ENCODE data around the gene SNRPD3.

SNRPD3 gene

GRCh38 chr22:24571266-24571665 is 15.5 kb downstream of the SNRPD3 start:
- no peak for DNase-seq

DNA sequence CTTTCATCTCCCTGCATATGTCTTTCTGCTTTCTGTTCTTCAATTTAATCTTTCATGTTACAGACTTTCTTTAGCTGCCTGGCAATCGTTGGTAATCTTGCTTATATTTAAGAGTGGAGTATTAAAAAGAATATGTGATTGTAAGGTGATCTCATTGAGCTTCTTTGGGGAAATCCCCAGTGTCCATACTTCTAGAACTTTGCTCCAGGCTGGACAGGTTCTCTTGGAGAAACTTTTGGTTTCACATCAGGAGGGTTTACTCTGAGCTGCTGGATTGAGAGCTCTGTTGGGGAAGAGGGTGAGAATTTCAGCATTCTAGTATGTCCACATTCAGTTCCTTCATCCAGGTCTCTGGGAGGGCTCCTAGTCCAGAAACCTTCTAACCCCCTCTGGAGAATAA is 21.0 kb downstream of the SNRPD3 start:
- no peak for DNase-seq

DNA sequence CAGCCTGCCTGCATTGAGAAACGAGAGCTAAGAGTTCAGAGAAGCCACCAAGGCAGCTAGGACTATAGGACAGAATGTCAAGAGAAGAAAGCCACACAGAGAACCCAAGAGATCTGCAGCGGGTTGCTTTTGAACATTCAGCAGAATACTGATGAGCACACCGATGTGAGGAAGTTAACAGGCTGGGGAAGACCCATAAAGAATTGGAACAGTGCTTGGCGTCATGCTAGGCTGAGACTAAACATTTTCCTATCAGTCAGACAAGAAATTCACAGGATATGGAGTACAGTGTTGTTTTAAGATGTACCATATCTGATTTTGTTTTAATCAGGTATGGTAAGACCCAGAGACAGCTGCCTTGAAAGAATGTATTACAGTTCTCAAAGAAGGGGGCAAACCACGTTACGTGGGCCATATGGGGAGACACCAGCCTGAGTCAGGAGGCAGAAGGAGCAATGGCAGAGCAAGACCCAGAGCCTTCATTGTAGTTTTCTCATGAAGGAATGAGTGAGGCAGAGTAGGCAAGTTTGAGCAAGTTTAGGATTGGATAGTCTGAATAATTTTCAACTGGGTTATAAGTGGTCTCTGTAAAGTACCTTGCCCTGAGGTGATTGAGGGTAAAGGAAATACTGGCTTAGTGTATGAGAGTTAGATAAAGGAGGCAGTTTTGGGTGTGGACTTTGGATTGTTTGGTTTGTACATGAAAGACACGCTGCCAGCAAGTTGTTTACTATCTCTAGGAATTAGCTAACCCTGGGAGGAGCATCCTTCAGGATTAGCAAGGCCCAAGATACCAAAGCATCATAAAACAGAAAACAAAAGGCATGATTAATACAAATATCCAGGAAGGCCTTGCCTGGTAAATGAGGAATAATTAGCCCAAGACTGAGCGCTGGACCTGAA is 22.8 kb downstream of the SNRPD3 start:
- no peak for DNase-seq

DNA sequence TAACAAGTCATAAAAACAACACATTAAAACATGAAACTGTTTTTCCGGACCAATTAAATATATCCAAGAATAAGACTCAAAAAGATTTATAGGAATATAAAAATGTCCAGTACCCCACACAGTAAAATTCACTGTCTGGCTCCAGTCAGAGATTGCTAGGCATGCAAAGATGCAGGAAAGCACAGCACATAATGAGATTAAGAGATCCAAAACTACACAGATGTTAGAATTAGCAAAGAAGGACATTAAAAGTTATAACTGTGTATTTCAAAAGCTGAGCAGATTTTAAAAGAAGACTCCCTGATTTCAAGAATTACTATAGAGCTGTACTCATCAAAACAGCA is 23.4 kb downstream of the SNRPD3 start:
- DNase-seq, result no peak

DNA sequence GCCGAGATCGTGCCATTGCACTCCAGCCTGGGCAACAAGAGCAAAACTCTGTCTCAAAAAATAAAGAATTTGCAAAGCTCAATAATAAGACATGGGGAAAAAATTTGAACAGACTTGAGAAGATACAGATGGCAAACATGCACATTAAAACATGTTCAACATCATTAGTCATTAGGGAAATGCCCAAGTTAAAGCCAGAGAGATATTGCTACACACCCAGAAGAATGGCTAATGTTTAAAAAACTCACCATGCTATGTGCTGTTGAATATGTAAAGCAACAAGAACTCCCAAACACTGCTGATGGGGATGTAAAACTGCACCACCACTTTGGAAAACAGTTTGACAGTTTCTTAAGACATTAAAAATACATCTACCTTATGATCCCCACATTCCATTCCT is 24.5 kb downstream of the SNRPD3 start:
- DNase-seq, result no peak

DNA sequence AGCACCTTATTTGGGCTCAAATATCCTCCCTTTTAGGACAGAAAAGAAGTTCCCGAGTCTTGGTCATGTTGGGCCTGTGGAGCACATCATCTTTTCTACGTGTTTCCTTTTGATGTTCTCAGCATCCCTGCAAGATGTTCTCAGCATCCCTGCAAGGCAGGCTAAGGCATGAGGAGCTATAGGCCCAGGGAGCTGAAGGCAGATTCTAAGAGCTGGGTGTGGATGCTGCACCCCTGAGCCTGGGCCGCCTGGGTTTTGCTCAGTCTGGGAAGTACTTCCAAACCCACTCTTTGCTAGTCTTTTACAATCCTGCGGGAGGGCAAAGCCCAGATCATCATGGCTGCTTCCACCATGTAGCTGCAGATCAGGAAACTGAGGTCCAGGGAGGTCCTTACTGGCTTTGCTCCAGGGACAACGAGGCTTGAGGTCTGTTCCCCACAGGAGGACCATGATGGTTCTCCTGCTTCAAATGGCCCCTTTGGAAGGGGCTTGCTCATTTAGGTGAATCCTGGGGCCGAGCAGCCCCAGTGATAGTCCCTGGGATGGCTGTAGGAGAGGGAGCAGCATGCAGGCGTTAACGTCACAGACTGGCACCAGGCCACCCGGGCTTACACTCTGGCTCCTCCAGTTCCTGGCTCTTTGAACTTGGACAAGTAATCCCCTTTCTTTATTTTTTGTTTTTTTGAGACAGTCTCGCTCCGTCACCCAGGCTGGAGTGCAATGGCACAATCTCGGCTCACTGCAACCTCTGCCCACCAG is 26.4 kb downstream of the SNRPD3 start:
- no peak for DNase-seq

DNA sequence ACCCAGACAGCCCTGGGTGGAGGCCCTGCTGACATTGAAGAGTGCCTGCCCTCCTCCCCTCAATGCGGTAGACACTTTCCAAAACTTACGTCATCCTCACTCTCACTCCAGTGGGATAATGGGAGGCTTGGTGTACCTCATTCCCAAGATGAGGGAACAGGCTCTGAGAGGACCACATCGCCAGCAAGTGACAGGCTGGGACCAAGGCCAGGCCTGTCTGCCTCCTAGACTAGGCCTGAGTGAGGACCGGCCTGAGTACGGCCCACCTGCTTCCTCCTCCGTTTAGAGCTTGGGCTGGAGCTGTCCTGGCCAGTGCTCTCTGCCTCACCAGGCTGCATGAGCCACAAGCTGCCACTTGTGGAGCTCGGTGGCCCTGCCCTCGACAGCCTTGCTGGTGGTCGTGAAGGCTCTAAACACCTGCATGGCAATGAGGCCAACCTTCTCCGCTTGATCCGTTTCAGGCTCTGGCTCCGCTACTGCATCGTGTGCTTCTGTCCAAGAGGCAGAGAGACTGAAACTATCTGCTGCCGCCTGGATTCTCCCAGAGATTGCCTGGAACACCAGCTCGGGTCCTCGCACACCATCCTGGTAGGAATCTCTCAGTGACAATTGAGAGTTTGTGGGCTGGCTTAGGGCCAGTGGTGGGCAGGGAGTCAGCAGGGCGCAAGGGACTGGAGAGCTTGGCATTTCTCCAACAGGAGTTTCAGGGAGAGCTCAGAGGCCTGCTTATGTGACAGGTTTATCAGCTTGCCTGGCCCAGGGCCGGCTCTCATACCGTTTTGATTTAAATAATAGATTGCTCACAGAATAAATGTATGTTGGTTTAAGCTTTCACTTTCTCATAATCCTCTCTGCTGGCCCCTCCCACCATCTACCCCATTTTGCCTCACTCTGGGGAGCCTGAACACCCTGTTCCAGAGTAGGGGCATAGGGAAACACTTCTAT is 27.7 kb downstream of the SNRPD3 start:
- DNase-seq, result no peak

GRCh38 chr22:24584166-24584790 is 28.5 kb downstream of the SNRPD3 start:
- DNase-seq, result no peak

- no peak for DNase-seq
These were observed 29.1 kb downstream of the SNRPD3 start for GRCh38 chr22:24584871-24585411.

DNA sequence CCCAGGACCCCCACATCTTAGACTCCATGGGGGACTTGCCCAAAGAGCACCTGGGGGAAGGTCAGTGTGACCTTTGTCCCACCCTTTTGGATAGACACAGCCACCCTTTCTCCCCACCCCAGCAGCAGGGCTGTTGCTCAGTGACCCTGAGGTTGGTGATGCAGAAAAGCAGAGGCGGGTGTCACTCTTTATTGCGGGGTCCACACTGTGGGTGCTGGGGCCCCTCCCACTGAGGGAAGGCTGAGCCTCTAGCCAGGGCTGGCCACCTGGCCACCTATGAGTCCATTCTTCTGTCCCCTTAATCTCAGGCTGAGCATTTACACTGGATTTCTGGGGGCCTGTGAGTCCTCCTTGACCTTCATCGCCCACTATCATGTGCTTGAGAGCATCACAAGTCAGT is 29.7 kb downstream of the SNRPD3 start:
- no peak for DNase-seq

DNA sequence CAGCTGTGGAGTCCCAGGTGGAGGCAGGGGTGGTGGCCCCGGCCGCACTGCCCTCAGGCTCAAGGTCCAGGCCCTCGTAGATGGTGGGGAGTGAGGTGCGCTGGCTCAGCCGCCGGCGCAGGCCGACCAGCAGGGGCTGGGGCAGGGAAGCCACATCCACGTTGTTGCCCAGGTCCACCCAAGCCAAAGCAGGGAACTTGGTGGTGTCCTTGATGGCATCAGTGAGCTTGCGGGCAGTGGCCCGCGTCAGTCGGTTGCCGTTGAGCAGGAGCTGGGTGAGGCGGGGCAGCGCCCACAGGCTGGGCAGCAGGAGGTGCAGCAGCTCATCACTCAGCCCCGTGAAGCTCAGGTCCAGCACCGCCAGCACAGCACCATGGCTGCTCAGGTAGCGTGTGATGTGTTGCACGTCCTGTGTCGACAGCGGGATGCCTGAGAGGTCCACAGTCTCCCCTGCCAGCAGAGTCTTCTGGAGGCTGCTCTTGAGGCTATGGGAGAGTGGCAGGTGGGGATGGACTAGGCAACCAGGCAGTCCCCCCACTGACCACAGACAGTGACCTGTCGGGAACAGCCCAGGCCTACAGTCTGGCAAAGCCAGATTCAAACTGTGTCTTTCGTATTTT is 30.2 kb downstream of the SNRPD3 start:
- DNase-seq, result no peak

GRCh38 chr22:24587251-24587650 is 31.5 kb downstream of the SNRPD3 start:
- no peak for DNase-seq

DNA sequence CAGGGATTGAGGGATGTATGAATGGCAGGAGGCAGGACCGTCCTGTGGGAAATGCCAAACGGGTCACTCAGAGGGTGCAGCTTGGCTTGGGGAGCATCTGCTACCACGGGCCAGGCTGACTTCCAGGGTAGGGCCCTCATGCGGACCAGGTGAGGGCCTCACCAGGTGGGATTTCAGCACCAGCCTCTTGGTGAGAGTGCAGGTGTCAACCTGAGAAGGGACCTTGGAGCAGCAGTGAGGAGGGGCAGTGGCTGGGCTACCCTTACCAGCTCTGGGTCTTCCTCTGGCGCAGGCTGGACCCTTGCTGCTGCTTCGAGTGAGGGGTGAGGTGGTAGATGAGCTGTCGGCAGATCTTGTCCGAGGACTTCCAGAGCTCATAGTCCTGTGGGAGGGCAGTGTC is 32.1 kb downstream of the SNRPD3 start:
- DNase-seq, result no peak

- no peak for DNase-seq
These were observed 32.6 kb downstream of the SNRPD3 start for GRCh38 chr22:24588381-24588756.

DNA sequence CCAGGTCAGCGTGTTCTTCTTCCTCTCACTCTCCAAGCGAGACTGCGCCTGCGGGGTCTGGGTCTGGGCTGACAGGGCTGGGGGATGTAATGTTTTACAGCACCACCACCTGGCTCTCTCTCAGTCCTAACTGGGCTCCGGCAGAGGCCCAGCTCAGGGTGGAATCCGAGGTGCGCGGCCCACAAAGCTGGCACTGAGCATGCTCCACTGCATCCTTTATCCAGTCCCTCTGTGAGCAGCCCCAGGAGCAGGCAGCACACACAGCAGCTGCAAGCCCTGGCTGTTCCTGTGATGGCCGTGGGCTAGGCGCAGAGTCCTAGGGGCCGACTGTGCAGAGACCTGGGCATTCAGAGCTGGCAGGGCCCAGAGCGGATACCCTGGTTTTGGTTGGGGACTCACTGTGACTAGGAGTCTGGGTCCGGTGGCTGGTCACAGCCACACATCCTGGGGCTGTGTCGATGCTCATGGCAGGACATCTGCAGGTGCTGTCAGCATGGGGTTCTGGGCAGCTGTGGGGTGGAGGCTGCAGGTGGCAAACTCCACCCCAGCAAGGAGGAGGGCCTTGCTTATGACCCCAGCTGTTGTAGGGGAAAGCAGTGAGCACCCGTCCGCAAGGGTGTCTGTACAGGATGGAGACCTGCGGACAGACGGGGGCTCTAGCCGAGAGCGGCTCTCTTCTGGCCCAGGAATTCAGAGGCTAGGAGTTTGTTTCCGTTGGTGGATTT is 33.1 kb downstream of the SNRPD3 start:
- DNase-seq, result no peak

DNA sequence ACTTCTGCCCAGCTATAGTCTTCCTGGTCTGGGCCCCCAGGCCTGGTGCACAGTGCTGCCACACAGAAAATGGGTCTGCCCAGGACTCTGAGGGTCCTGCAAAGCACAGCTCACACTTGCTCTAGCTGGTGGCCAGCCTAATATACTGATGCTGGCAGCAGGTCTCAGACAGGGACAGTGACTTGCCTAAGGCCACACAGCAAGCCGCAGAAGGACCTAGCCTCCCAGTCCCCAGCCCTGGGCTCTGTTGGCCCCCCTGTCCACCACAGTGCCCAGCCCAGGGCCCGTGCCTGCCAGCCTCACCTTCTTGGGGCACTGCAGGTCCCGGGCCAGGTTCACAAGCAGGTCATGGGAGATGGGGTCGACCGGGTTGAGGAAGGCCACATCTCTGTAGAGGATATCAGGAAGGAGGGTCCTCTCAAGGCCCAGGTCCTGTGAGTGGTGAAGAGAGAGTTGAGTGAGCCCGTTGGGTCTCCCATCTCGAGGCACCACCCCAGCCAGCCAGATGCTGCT is 33.8 kb downstream of the SNRPD3 start:
- no peak for DNase-seq

- no peak for DNase-seq
These were observed 34.9 kb downstream of the SNRPD3 start for GRCh38 chr22:24590596-24591173.

DNA sequence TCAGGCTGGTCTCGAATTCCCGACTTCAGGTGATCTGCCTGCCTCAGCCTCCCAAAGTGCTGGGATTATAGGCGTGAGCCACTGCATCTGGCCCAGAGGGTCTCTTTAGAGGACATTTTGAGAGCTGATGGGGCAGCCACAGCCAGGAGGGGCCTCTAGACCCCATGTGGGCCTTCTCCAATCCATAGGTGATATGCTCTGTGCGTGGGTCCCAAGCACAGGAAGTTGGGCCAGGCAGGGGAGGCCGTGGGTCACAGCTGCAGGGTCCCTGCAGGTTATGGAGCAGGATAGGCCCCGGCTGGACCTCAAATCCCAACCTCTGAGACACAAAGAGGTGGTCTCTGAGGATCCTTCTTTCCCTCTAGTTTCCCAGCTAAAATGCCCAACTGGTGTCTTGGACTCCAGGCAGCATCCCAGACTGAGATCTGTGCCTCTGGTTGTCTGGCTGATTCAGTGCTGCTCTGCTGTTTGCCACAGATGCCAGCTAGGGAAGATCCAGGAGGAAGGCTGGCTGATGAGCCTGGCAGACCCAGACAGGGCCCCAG is 35.6 kb downstream of the SNRPD3 start:
- DNase-seq, result no peak

- no peak for DNase-seq
These were observed 36.5 kb downstream of the SNRPD3 start for GRCh38 chr22:24592058-24592850.
